ENCODE results near the gene ITCH.

DNA sequence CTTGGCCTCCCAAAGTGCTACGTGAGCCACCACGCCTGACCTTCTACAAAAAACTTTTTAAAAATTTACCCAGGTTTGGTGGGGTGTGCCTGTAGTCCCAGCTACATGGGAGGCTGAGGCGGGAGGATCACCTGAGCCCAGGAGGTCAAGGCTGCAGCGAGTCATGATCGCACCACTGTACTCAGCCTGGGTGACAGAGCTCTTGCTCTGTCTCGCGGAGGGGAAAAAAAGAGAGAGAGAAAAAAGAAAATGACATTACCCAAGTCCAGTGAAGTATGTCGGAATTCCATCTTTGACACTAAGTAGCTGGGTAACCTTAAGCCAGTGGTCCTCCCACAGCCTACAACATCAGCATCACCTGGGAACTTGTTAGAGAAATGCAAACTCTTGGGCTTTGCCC is 176.7 kb downstream of the ITCH start:
- TF ChIP-seq, protein P1, sequence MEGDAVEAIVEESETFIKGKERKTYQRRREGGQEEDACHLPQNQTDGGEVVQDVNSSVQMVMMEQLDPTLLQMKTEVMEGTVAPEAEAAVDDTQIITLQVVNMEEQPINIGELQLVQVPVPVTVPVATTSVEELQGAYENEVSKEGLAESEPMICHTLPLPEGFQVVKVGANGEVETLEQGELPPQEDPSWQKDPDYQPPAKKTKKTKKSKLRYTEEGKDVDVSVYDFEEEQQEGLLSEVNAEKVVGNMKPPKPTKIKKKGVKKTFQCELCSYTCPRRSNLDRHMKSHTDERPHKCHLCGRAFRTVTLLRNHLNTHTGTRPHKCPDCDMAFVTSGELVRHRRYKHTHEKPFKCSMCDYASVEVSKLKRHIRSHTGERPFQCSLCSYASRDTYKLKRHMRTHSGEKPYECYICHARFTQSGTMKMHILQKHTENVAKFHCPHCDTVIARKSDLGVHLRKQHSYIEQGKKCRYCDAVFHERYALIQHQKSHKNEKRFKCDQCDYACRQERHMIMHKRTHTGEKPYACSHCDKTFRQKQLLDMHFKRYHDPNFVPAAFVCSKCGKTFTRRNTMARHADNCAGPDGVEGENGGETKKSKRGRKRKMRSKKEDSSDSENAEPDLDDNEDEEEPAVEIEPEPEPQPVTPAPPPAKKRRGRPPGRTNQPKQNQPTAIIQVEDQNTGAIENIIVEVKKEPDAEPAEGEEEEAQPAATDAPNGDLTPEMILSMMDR (IDR thresholded peaks at IDR 0.05): no peak
- TF ChIP-seq EP300 (IDR thresholded peaks at IDR 0.05; ENCODE audit: low read depth) (no peak), POLR2A (IDR thresholded peaks at IDR 0.05) (no peak)

Measured in transverse colon (tissue), 3 donors.